Sigmoid colon (tissue), 3 donors: Measurements from ENCODE around the gene DERA.
"Not testable (repeated sequence)": the region's sequence is repeated elsewhere in the genome, so short reads cannot be mapped to it uniquely, and the experiment has no call there.

ENCODE experiments used
- POLR2A ChIP-seq, 2 donors: fragments of 450-650 bp; IDR thresholded peaks; one replicate each; pipeline ENCODE4 v1.6.1; 2016; ENCODE audit warnings: antibody characterized with exemption in 2 of 2, mild to moderate bottlenecking in 2 of 2, moderate library complexity in 2 of 2
- TF ChIP-seq, protein P1 (sequence below), 4 experiments: fragments of 450-650 bp in 3 of 4; fragments of 200-600 bp in 1 of 4; IDR thresholded peaks; one replicate each; pipeline ENCODE4 v1.5.1; 2016 to 2019; ENCODE audit warnings: antibody characterized with exemption in 4 of 4, mild to moderate bottlenecking in 3 of 4, moderate library complexity in 2 of 4

DNA sequence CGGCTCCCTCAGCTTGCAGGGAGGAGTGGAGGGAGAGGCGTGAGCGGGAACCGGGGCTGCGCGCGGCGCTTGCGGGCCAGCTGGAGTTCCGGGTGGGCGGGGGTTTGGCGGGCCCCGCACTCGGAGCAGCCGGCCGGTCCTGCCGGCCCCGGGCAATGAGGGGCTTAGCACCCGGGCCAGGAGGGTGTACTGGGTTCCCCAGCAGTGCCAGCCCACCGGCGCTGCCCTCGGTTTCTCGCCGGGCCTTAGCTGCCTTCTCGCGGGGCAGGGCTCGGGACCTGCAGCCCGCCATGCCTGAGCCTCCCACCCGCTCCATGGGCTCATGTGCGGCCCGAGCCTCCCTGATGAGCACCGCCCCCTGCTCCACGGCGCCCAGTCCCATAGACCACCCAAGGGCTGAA lies 146.2 kb downstream of the DERA start:
- TF ChIP-seq, protein P1, sequence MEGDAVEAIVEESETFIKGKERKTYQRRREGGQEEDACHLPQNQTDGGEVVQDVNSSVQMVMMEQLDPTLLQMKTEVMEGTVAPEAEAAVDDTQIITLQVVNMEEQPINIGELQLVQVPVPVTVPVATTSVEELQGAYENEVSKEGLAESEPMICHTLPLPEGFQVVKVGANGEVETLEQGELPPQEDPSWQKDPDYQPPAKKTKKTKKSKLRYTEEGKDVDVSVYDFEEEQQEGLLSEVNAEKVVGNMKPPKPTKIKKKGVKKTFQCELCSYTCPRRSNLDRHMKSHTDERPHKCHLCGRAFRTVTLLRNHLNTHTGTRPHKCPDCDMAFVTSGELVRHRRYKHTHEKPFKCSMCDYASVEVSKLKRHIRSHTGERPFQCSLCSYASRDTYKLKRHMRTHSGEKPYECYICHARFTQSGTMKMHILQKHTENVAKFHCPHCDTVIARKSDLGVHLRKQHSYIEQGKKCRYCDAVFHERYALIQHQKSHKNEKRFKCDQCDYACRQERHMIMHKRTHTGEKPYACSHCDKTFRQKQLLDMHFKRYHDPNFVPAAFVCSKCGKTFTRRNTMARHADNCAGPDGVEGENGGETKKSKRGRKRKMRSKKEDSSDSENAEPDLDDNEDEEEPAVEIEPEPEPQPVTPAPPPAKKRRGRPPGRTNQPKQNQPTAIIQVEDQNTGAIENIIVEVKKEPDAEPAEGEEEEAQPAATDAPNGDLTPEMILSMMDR (IDR thresholded peaks at IDR 0.05), result not testable (repeated sequence)
- TF ChIP-seq POLR2A (IDR thresholded peaks at IDR 0.05), result not testable (repeated sequence)
